AG04450 (cell line): ENCODE measurements around the gene RPS2. TPM values are rescaled to one million over a fixed set of nuclear protein-coding genes. Genes with fewer than 3 reads are reported as not detected.

Source experiments
- CTCF ChIA-PET: fragments of 300-600, 350-600 bp; formaldehyde crosslinking; extraction: SDS; loops from one replicate; lab custom pipeline; 2022; ENCODE audit warnings: antibody characterized with exemption, inconsistent platforms; lab: Charles Lee
- POLR2A ChIA-PET: fragments of 350-600 bp; formaldehyde crosslinking; extraction: SDS; loops from one replicate; lab custom pipeline; 2021; ENCODE audit warnings: antibody characterized with exemption, inconsistent platforms; lab: Yijun Ruan, JAX
- DNase-seq: peaks from one replicate; pipeline ENCODE4 v3.0.0-alpha.2; 2011; ENCODE audit warnings: low read depth, low spot score
- H3K27ac ChIP-seq: one replicate; pipeline ENCODE4 v1.5.1; 2012; ENCODE audit warnings: low read depth, low read length, control low read depth
- H3K27me3 ChIP-seq: one replicate; pipeline ENCODE4 v1.6.0; 2012; ENCODE audit warnings: low read length; ENCODE audit not compliant: control insufficient read depth, insufficient read depth
- H3K4me3 ChIP-seq: 2 replicates; pipeline ENCODE4 v1.5.1; 2011; ENCODE audit warnings: mild to moderate bottlenecking, low read depth, low read length, control low read depth
- H3K9me3 ChIP-seq: 2 replicates; pipeline ENCODE4 v1.5.1; 2012; ENCODE audit warnings: low read length; ENCODE audit not compliant: control insufficient read depth, insufficient read depth
- CTCF ChIP-seq: IDR thresholded peaks from 2 replicates; pipeline ENCODE4 v1.5.1; 2011; ENCODE audit warnings: low read depth, low read length, control low read depth, inconsistent platforms
- polyA plus RNA-seq: library from polyadenylated mRNA; depleted of rRNA; stranded (reverse); fragments of >200 nt; gene quantifications from 2 replicates; pipeline ENCODE4 v1.2.3, GENCODE V29; 2011

RPS2 gene
- polyA plus RNA-seq, 1 experiment, result 2,494 TPM

DNA sequence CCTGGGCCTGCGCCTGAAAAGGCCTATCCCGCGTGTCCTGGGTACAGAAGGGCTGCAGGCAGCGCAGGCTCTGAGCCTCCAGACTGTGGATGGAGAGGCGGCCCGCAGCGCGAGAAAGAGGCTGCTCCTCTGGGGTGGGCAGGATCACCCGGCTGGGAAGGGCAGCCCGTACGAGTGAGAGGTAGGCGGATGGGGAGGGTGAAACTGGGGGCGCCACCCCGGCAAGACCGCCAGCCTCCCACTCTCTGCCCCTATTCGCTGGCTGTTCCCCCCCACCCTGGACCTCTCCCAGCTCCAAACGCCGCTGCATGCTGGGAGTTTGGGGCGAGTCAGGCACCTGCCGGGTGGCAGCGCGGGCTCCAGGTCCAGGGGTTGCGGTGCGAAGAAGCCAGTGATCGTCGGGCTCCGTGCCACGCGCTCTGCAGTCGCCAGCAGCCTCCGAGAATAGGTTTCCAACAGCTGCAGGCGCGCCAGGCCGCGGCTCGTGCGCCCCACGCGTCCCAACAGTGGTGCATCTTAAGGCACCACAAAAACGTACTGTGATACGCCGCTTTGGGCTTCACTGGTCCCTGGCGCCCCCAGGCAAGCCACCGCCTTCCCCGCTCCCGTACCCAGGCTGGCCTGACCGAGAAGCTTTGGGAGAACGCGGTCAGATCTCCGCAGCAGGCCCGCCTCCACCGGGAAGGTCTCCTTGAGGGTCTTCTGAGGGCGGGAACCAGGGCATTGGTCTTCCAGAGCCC lies 15.6 kb upstream of the RPS2 start:
- DNase-seq, result no peak
- no peak overlapping the region for H3K27ac ChIP-seq
- CTCF ChIA-PET, result interaction anchor here (1.6 kb wide), 1 partner anchor 160 kb away, joined by 10 read pairs; no protein-coding TSS in a partner anchor
- no peak for TF ChIP-seq CTCF
- H3K9me3 ChIP-seq, result peaks cover 3% of the 10 kb centered on the region; the same call in 1 of the 2 replicates
- peaks cover 36% of the 10 kb centered on the region for H3K27me3 ChIP-seq
- POLR2A ChIA-PET, result interaction anchor here (0.7 to 3.6 kb wide), 2 partner anchors 9 to 15 kb away, joined by 4 to 14 read pairs; partner anchors contain the start of gene RPS2
- H3K4me3 ChIP-seq, result no peak overlapping the region

DNA sequence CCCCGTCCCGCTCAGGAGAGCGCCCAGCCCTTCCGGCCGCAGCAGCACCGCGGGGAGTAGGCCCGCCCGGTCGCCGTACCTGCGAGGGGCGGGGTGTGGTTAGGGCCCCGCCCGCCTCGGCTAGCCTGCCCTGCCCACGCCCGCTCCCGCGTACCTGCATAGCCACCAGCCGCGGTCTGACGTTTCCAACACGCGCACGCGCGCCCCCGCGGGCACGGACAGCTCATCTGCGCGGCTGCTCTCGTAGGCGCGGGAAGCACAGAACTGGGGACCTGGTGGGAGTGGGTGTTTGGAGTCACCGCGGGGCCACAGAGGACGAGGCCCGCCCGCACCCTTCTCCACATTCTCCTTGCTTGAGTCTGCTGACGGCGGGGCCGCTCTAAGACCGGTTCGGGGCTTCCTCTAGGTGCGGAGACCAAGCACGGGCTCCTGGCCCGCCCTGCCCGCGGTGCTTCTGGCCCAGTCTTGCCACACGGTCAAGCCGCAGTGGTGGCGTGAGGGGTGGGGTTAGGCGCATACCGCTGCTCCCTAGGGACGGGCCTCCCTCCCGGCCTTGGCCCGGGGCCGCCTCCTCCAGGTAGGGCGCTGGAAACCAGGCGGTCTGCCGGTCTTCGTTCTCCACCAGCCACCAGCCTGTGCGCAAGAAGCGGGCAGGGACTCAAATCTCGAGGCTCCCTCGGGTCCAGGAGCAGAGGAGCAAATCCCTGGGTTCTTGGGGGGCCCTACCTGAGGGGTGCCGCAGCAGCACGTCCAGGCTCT lies 14.8 kb upstream of the RPS2 start:
- H3K27ac ChIP-seq, result no peak overlapping the region
- ChIA-PET POLR2A (interaction anchor here (3.6 kb wide), 1 partner anchor 15 kb away, joined by 14 read pairs; the partner anchor contains the start of gene RPS2), CTCF (interaction anchor here (1.6 kb wide), 1 partner anchor 24 kb away, joined by 3 read pairs; no protein-coding TSS in a partner anchor)
- peaks cover 3% of the 10 kb centered on the region; the same call in 1 of the 2 replicates for H3K9me3 ChIP-seq
- no peak for TF ChIP-seq CTCF
- H3K4me3 ChIP-seq, result no peak overlapping the region
- H3K27me3 ChIP-seq, result peaks cover 36% of the 10 kb centered on the region
- no peak for DNase-seq

DNA sequence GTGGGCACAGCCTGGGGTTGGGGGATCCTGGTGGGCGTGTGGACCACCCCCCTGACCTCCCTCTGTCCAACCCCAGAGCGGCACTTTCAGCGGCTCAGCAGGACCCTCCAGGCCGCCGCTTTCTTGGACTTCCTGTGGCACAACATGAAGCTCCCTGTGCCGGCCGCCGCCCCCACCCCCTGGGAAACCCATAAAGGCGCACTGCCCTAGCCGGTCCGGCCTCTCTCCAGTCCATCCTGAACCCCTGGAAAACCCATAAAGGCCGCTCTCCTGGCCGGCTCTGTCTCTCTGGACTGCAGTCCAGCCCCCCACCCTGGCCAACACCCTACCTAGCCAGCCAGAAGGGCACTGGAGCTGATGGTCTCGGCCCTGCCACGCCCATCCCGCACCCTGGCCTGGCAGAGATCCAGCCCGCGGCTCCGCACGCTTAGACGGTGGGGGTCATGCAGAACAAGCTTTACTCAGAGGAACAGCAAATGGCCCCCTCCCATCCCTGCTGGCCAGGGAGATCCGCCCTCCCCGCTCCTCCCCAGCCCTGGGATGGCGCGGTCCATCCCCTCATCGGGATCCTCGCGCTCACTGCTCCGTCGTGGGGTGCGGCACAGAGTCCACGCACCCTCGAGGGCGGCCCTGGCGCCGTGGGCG lies 14.0 kb upstream of the RPS2 start:
- ChIA-PET CTCF (interaction anchor here (1.6 kb wide), 1 partner anchor 25 kb away, joined by 3 read pairs; no protein-coding TSS in a partner anchor), POLR2A (interaction anchor here (2.4 kb wide), 1 partner anchor 13 kb away, joined by 11 read pairs; the partner anchor contains the start of gene RPS2)
- H3K4me3 ChIP-seq, result no peak overlapping the region
- H3K27me3 ChIP-seq, result peaks cover 36% of the 10 kb centered on the region
- no peak overlapping the region for H3K27ac ChIP-seq
- no peak for TF ChIP-seq CTCF
- no peak for DNase-seq
- H3K9me3 ChIP-seq, result peaks cover 3% of the 10 kb centered on the region; the same call in 1 of the 2 replicates

- peaks cover 34% of the 10 kb centered on the region for H3K27me3 ChIP-seq
- no peak for DNase-seq
- TF ChIP-seq CTCF, result no peak
- ChIA-PET CTCF (interaction anchor here (1.6 kb wide), 1 partner anchor 26 kb away, joined by 3 read pairs; no protein-coding TSS in a partner anchor), POLR2A (interaction anchor here (2.4 kb wide), 1 partner anchor 13 kb away, joined by 11 read pairs; the partner anchor contains the start of gene RPS2)
- no peak overlapping the region for H3K4me3 ChIP-seq
- H3K27ac ChIP-seq, result no peak overlapping the region
- peaks cover 3% of the 10 kb centered on the region; the same call in 1 of the 2 replicates for H3K9me3 ChIP-seq
These were observed 13.2 kb upstream of the RPS2 start for GRCh38 chr16:1977875-1978268.
